Thoracic aorta (tissue), 2 donors: ENCODE data around the gene ATP11C. TPM values are rescaled to one million over a fixed set of nuclear protein-coding genes. Genes with fewer than 3 reads are reported as not detected.

Source experiments
- ATAC-seq: fragments of 150-250 bp; one replicate; pipeline ENCODE4 v1.8.0; 2017; ENCODE audit warnings: low read depth; ENCODE audit not compliant: insufficient number of reproducible peaks, low FRiP score
- DNase-seq: peaks from one replicate; pipeline ENCODE4 v3.0.0-alpha.2; 2020; ENCODE audit warnings: low spot score
- H3K27ac ChIP-seq, 2 donors: fragments of 200-600 bp; sonication (generic); 1 replicate in 1 of 2; 2 replicates in 1 of 2; pipeline ENCODE4 v1.5.1; 2016; ENCODE audit warnings: mild to moderate bottlenecking in 2 of 2, moderate library complexity in 2 of 2
- H3K27me3 ChIP-seq: fragments of 200-600 bp; sonication (generic); replicated peaks from 2 replicates; pipeline ENCODE4 v1.6.0; 2016; ENCODE audit warnings: mild to moderate bottlenecking; ENCODE audit not compliant: insufficient read depth
- H3K36me3 ChIP-seq: fragments of 200-600 bp; sonication (generic); one replicate; pipeline ENCODE4 v1.5.1; 2016
- H3K4me1 ChIP-seq, 2 donors: fragments of 200-600 bp; sonication (generic); 1 replicate in 1 of 2; 2 replicates in 1 of 2; pipeline versions ENCODE4 v1.5.1 to v1.6.0; 2016; ENCODE audit warnings: low read depth in 2 of 2, mild to moderate bottlenecking in 1 of 2; ENCODE audit not compliant: control insufficient read depth in 1 of 2
- H3K4me3 ChIP-seq: fragments of 200-600 bp; sonication (generic); 2 replicates; pipeline ENCODE4 v1.5.1; 2016; ENCODE audit warnings: mild to moderate bottlenecking
- H3K9me3 ChIP-seq: fragments of 200-600 bp; sonication (generic); 2 replicates; pipeline ENCODE4 v1.5.1; 2016
- total RNA-seq, 2 donors: library from RNA; depleted of rRNA; stranded (reverse); fragments of >200 nt; gene quantifications; one replicate each; pipeline versions ENCODE4 v1.1.0 to v1.2.3, GENCODE V29; 2016
- TF ChIP-seq, protein P1 (sequence below): fragments of 200-600 bp; sonication (generic); IDR thresholded peaks from one replicate; pipeline ENCODE4 v1.5.1; 2019; ENCODE audit warnings: antibody characterized with exemption

ATP11C gene
- total RNA-seq, 2 donors from 2014 or later: 26.7 to 62.4 TPM

DNA sequence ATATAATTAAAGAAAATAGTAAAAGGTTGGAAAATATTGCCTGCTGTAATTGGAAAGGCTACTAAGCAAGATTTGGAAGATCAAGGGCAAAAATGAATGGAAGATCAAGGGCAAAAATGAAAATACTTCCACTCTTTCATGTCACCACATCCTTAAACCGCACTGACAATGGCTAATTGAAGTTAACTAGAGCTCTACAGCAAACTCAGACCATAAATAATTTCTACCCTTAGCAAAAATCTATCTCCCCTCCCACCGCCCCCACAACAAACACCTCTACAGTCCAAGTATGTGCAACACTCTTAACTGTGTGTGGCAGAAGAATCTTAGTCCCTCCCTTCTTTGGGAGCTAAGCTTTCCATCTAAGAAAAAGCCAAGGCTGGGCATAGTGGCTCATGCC is 27.1 kb downstream of the ATP11C start:
- Histone ChIP-seq H3K27ac (no peak overlapping the region), H3K4me1 (no peaks in the 10 kb centered on the region), H3K27me3 (no peaks in the 10 kb centered on the region), H3K4me3 (no peak overlapping the region), H3K9me3 (no peaks in the 10 kb centered on the region), H3K36me3 (no peaks in the 10 kb centered on the region)
- ATAC-seq (no peak), DNase-seq (no peak)
- TF ChIP-seq, protein P1, sequence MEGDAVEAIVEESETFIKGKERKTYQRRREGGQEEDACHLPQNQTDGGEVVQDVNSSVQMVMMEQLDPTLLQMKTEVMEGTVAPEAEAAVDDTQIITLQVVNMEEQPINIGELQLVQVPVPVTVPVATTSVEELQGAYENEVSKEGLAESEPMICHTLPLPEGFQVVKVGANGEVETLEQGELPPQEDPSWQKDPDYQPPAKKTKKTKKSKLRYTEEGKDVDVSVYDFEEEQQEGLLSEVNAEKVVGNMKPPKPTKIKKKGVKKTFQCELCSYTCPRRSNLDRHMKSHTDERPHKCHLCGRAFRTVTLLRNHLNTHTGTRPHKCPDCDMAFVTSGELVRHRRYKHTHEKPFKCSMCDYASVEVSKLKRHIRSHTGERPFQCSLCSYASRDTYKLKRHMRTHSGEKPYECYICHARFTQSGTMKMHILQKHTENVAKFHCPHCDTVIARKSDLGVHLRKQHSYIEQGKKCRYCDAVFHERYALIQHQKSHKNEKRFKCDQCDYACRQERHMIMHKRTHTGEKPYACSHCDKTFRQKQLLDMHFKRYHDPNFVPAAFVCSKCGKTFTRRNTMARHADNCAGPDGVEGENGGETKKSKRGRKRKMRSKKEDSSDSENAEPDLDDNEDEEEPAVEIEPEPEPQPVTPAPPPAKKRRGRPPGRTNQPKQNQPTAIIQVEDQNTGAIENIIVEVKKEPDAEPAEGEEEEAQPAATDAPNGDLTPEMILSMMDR: no peak

DNA sequence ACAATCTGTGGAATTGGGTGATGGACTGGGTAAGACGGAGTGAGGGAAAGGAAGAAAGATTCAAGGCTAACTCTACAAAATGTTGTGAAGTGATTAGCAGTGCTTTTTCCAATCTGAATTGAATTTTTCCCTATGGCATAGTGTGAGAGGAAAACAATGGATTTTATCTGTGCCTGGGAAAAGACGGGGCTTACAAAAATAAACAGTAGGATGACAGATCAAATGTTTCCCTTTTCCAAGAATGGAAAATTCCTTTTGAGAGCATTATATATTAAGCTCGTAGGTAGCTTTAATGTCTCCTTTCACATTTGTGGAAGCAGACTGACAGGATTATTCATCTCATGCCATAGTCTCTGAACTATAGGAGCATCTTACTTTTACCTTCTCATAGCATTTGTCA is 27.8 kb downstream of the ATP11C start:
- Histone ChIP-seq H3K4me3 (no peak overlapping the region), H3K4me1 (no peaks in the 10 kb centered on the region), H3K27ac (no peak overlapping the region), H3K27me3 (no peaks in the 10 kb centered on the region), H3K9me3 (no peaks in the 10 kb centered on the region), H3K36me3 (no peaks in the 10 kb centered on the region)
- TF ChIP-seq, protein P1: no peak
- no peak for ATAC-seq
- DNase-seq: no peak

DNA sequence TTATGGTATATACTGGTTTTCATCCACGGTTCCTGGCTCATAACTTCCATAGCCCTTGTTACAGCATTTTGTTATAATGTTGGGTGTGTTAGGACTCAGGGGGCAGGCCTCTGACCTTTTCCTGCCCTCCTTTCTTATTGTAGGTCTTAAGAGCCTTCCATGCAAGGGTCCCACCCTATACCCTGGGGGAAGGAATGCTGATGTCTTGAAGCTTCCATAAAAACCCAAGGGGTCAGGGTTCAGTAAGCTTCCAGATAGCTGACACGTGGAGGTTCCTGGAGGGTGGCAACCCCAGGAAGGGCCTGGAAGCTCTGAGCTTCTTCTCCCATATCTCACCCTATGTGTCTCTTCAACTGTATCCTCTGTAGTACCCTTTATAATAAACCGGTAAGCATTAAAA is 29.6 kb downstream of the ATP11C start:
- Histone ChIP-seq H3K4me3 (no peak overlapping the region), H3K36me3 (no peaks in the 10 kb centered on the region), H3K27me3 (no peaks in the 10 kb centered on the region), H3K4me1 (no peaks in the 10 kb centered on the region), H3K9me3 (no peaks in the 10 kb centered on the region), H3K27ac (no peak overlapping the region)
- no peak for DNase-seq
- no peak for ATAC-seq
- TF ChIP-seq, protein P1: no peak

DNA sequence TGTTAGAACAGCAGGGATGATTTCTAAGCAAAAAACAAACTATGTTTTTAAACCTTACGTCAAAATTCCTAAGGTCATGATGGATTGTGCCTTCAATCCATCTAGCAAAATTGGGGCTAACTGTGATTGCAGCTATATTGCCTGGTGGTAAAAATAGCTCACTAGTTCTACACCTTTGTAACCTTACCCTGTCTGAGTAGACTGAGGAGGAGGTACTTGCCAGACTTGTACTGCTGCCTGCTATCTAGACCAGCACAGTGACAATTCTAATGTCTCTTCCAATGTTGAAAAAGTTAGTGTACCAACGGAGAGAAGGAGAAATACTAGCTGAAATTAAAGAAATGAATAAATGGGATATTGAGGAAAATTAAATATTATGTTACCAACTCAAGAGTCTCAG is 30.3 kb downstream of the ATP11C start:
- DNase-seq (no peak), ATAC-seq (no peak)
- TF ChIP-seq, protein P1: no peak
- Histone ChIP-seq H3K9me3 (no peaks in the 10 kb centered on the region), H3K36me3 (no peaks in the 10 kb centered on the region), H3K4me3 (no peak overlapping the region), H3K27me3 (no peaks in the 10 kb centered on the region), H3K27ac (no peak overlapping the region), H3K4me1 (no peaks in the 10 kb centered on the region)

DNA sequence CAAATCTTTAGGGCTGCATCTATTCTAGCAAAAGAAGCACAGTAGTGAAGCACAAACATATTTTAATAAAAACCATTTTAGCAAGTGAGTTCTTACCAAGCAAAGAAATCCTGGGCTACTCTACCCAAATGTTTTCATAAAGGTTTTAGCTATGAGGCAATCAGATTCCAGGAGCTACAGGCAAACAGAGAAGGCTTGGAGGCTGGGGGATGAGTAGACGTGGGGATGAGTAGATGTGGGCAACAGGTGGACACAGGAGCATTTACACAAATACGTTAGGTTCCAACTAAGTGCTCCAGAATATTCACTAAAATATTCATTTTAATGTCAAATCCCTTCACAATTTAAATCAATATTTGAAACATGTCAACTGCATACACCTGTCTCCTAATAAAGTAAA is 34.5 kb downstream of the ATP11C start:
- Histone ChIP-seq H3K4me1 (no peaks in the 10 kb centered on the region), H3K36me3 (no peaks in the 10 kb centered on the region), H3K4me3 (no peak overlapping the region), H3K27me3 (no peaks in the 10 kb centered on the region), H3K27ac (no peak overlapping the region), H3K9me3 (no peaks in the 10 kb centered on the region)
- ATAC-seq (no peak), DNase-seq (no peak)
- TF ChIP-seq, protein P1: no peak
